HepG2 (cell line): ENCODE data around the gene FLAD1. TPM values are rescaled to one million over a fixed set of nuclear protein-coding genes. Genes with fewer than 3 reads are reported as not detected.

Experiments used
- AGO2 ChIP-seq: fragments of 200-400 bp; formaldehyde crosslinking; optimal IDR thresholded peaks from 2 replicates; pipeline ENCODE3; 2017; ENCODE audit warnings: mild to moderate bottlenecking, low read depth, low read length, moderate library complexity
- ATF7 ChIP-seq, 2 experiments: fragments of 450-650 bp in 1 of 2; sonication (generic) in 1 of 2; formaldehyde crosslinking in 1 of 2; IDR thresholded peaks; 2 replicates each; pipeline versions ENCODE4 v1.4.0 to v1.6.1; 2016 to 2020; ENCODE audit warnings: antibody characterized with exemption in 1 of 2, mild to moderate bottlenecking in 1 of 2, missing genetic modification reagents in 1 of 2
- GRHL1 ChIP-seq: sonication (generic); formaldehyde crosslinking; conservative IDR thresholded peaks from 2 replicates; pipeline ENCODE4 v1.8.0; 2022; ENCODE audit warnings: missing genetic modification reagents
- GTF2F1 ChIP-seq: fragments of 150-350 bp; IDR thresholded peaks from 2 replicates; pipeline ENCODE4 v1.6.1; 2014; ENCODE audit warnings: low read length
- GTF3A ChIP-seq: sonication (generic); formaldehyde crosslinking; conservative IDR thresholded peaks from 2 replicates; pipeline ENCODE4 v1.4.0; 2020; ENCODE audit warnings: mild to moderate bottlenecking, missing genetic modification reagents
- HNRNPLL ChIP-seq: fragments of 200-400 bp; formaldehyde crosslinking; IDR thresholded peaks from 2 replicates; pipeline ENCODE4 v1.6.1; 2017; ENCODE audit warnings: mild to moderate bottlenecking, low read depth, low read length; ENCODE audit not compliant: poor library complexity, severe bottlenecking
- MBD4 ChIP-seq: IDR thresholded peaks from 2 replicates; pipeline ENCODE4 v1.6.1; 2012; ENCODE audit warnings: low read length, inconsistent platforms, borderline replicate concordance
- NKX3-1 ChIP-seq: sonication (generic); formaldehyde crosslinking; IDR thresholded peaks from 2 replicates; pipeline ENCODE4 v1.5.0; 2020; ENCODE audit warnings: missing genetic modification reagents
- RCOR2 ChIP-seq: IDR thresholded peaks from 2 replicates; pipeline ENCODE4 v1.6.1; 2016; ENCODE audit warnings: missing biosample characterization, missing genetic modification reagents
- RFX1 ChIP-seq: fragments of 450-650 bp; IDR thresholded peaks from 2 replicates; pipeline ENCODE4 v1.6.1; 2017
- TIGD3 ChIP-seq: sonication (generic); formaldehyde crosslinking; IDR thresholded peaks from 2 replicates; pipeline ENCODE4 v1.5.1; 2020; ENCODE audit warnings: mild to moderate bottlenecking, missing genetic modification reagents, borderline replicate concordance
- TP53 ChIP-seq: sonication (generic); formaldehyde crosslinking; conservative IDR thresholded peaks from 2 replicates; pipeline ENCODE4 v1.4.0; 2020; ENCODE audit warnings: missing genetic modification reagents
- ZBED4 ChIP-seq: sonication (generic); formaldehyde crosslinking; IDR thresholded peaks from 2 replicates; pipeline ENCODE4 v1.4.0; 2020; ENCODE audit warnings: missing genetic modification reagents, borderline replicate concordance
- ZBTB38 ChIP-seq: sonication (generic); formaldehyde crosslinking; IDR thresholded peaks from 2 replicates; pipeline ENCODE4 v1.5.1; 2020; ENCODE audit warnings: mild to moderate bottlenecking, missing genetic modification reagents
- ZBTB8A ChIP-seq: sonication (generic); formaldehyde crosslinking; IDR thresholded peaks from 2 replicates; pipeline ENCODE4 v1.4.0; 2020; ENCODE audit warnings: mild to moderate bottlenecking, low read depth, missing genetic modification reagents, borderline replicate concordance
- ZNF18 ChIP-seq: sonication (generic); formaldehyde crosslinking; IDR thresholded peaks from 2 replicates; pipeline ENCODE4 v1.8.0; 2022; ENCODE audit warnings: mild to moderate bottlenecking, missing genetic modification reagents; ENCODE audit not compliant: insufficient replicate concordance
- ZNF207 ChIP-seq: fragments of 450-650 bp; IDR thresholded peaks from 2 replicates; pipeline ENCODE4 v1.6.1; 2016; ENCODE audit warnings: antibody characterized with exemption, borderline replicate concordance
- ZNF235 ChIP-seq: sonication (generic); formaldehyde crosslinking; IDR thresholded peaks from 2 replicates; pipeline ENCODE4 v1.8.1; 2023; ENCODE audit warnings: mild to moderate bottlenecking, missing genetic modification reagents, borderline replicate concordance
- ZNF562 ChIP-seq: sonication (generic); formaldehyde crosslinking; IDR thresholded peaks from 2 replicates; pipeline ENCODE4 v1.8.0; 2022; ENCODE audit warnings: missing genetic modification reagents, borderline replicate concordance
- ZNF703 ChIP-seq: sonication (generic); formaldehyde crosslinking; IDR thresholded peaks from 2 replicates; pipeline ENCODE4 v1.5.1; 2020; ENCODE audit warnings: missing genetic modification reagents, mild to moderate bottlenecking, moderate library complexity, borderline replicate concordance
- ZNF709 ChIP-seq: sonication (generic); formaldehyde crosslinking; IDR thresholded peaks from 2 replicates; pipeline ENCODE4 v1.5.0; 2020; ENCODE audit warnings: mild to moderate bottlenecking, missing genetic modification reagents
- ZNF792 ChIP-seq: IDR thresholded peaks from 2 replicates; pipeline ENCODE4 v1.6.1; 2016
- polyA plus RNA-seq, 8 experiments: library from polyadenylated mRNA; depleted of rRNA in 3 of 8; stranded (reverse) in 7 of 8; unstranded in 1 of 8; fragments of >200 nt; fragmentation: Illumina TruSeq in 4 of 8; extraction: Trizol in 4 of 8; gene quantifications; 2 replicates each; pipeline versions ENCODE4 v1.2.1 to v1.2.3, GENCODE V29; 2011 to 2016; ENCODE audit warnings: low read depth in 4 of 8, missing spikeins in 1 of 8, mixed read lengths in 1 of 8; ENCODE audit not compliant: insufficient read depth in 1 of 8
- total RNA-seq, 5 experiments: library from RNA; depleted of rRNA; stranded (reverse); fragments of >200 nt; fragmentation: Illumina TruSeq; extraction: Trizol; gene quantifications; 2 replicates each; pipeline ENCODE4 v1.2.3, GENCODE V29; 2016; ENCODE audit warnings: low read depth in 1 of 5

FLAD1 gene
- total and polyA plus RNA-seq, 2 of the 13 experiments (the other 11 are each of a cell fraction or from before 2014, with no cell fraction given): 25.9 to 32.8 TPM

GRCh38 chr1:154936555-154937084 lies 46.5 kb upstream of the FLAD1 start, which contains the start of gene PMVK (continued):
- TF ChIP-seq ZBED4 (CRISPR knock-in tag): peak; percentile 89
- peak; percentile 63 for TF ChIP-seq AGO2
- peak; percentile 97; the same call in 1 of the 2 replicates for TF ChIP-seq TIGD3 (CRISPR knock-in tag)
- TF ChIP-seq ZNF235 (CRISPR knock-in tag): peak; percentile 97
- TF ChIP-seq ZBTB8A (CRISPR knock-in tag): peak; percentile 97; the same call in 1 of the 2 replicates
- peak; percentile 39; the same call in 1 of the 2 replicates for TF ChIP-seq RCOR2 (CRISPR knock-in tag)
- peak; percentile 97; the same call in 1 of the 2 replicates for TF ChIP-seq GTF3A
- no peak for TF ChIP-seq MBD4
- peak; percentile 99 for TF ChIP-seq ZNF792
- peak; percentile 81 for TF ChIP-seq ZNF703 (CRISPR knock-in tag)
- TF ChIP-seq ZNF207: no peak
- TF ChIP-seq GTF2F1: peak; percentile 87; the same call in 1 of the 2 replicates
- TF ChIP-seq RFX1: no peak
- peak; percentile 96 for TF ChIP-seq ZNF18 (CRISPR knock-in tag)
- TF ChIP-seq HNRNPLL: peak; percentile 47
- TF ChIP-seq ZBTB38 (CRISPR knock-in tag): peak; percentile 98
- no peak for TF ChIP-seq GRHL1 (CRISPR knock-in tag)
- TF ChIP-seq ZNF709 (CRISPR knock-in tag): peak; percentile 100
- TF ChIP-seq TP53 (CRISPR knock-in tag): no peak
- TF ChIP-seq ATF7 (IDR thresholded peaks at IDR 0.05): no peak; the same call in 1 of the 2 replicates
- TF ChIP-seq ATF7 (CRISPR knock-in tag; IDR thresholded peaks at IDR 0.05): peak; percentile 96
- peak; percentile 95 for TF ChIP-seq ZNF562 (CRISPR knock-in tag)
- TF ChIP-seq NKX3-1 (CRISPR knock-in tag): peak; percentile 94
